Stomach (tissue), 9 donors: ENCODE data around the gene S100A9. TPM values are rescaled to one million over a fixed set of nuclear protein-coding genes. Genes with fewer than 3 reads are reported as not detected.

Experiments
- DNase-seq, 2 donors: peaks; one replicate each; pipeline versions ENCODE4 v3.0.0 to v3.0.0-alpha.2; 2013 to 2019
- H3K27ac ChIP-seq, 5 donors: fragments of 200-600 bp in 4 of 5; sonication (generic) in 4 of 5; one replicate each; pipeline ENCODE4 v1.5.1; 2013 to 2019; ENCODE audit warnings: mild to moderate bottlenecking in 1 of 5, moderate library complexity in 1 of 5
- H3K27me3 ChIP-seq, 3 donors: fragments of 200-600 bp; sonication (generic); one replicate each; pipeline ENCODE4 v1.5.1; 2017 to 2019; ENCODE audit warnings: mixed run types in 1 of 3
- H3K36me3 ChIP-seq, 4 donors: fragments of 200-600 bp; sonication (generic); 1 replicate in 3 of 4; 2 replicates in 1 of 4; pipeline ENCODE4 v1.5.1; 2016 to 2019
- H3K4me1 ChIP-seq, 4 donors: fragments of 200-600 bp; sonication (generic); one replicate each; pipeline ENCODE4 v1.5.1; 2016 to 2019
- H3K4me3 ChIP-seq, 4 donors: fragments of 200-600 bp; sonication (generic) in 3 of 4; one replicate each; pipeline ENCODE4 v1.5.1; 2016 to 2019; ENCODE audit warnings: mild to moderate bottlenecking in 1 of 4
- H3K9me3 ChIP-seq, 4 donors: fragments of 200-600 bp; sonication (generic); one replicate each; pipeline ENCODE4 v1.5.1; 2016 to 2019
- CTCF ChIP-seq, 7 experiments: fragments of 450-650 bp in 4 of 7; fragments of 200-600 bp in 3 of 7; sonication (generic) in 3 of 7; IDR thresholded peaks; one replicate each; pipeline ENCODE4 v1.5.1; 2016 to 2019; ENCODE audit warnings: antibody characterized with exemption in 7 of 7, control low read depth in 2 of 7, mild to moderate bottlenecking in 1 of 7
- EP300 ChIP-seq: sonication (generic); formaldehyde crosslinking; IDR thresholded peaks from one replicate; pipeline ENCODE4 v1.6.1; 2017; ENCODE audit warnings: antibody characterized with exemption
- POLR2A ChIP-seq, 4 donors: fragments of 450-650 bp; IDR thresholded peaks; one replicate each; pipeline ENCODE4 v1.6.1; 2016; ENCODE audit warnings: antibody characterized with exemption in 4 of 4, control low read depth in 2 of 4, mild to moderate bottlenecking in 1 of 4, moderate library complexity in 1 of 4
- POLR2AphosphoS5 ChIP-seq, 3 donors: sonication (generic); formaldehyde crosslinking; IDR thresholded peaks; one replicate each; pipeline ENCODE4 v1.6.1; 2016; ENCODE audit warnings: antibody characterized with exemption in 3 of 3
- WGBS, 5 donors: extraction: QIAGEN DNeasy Blood & Tissue Kit in 3 of 5; methylation state at CpG; one replicate each; pipeline versions ENCODE4 v1.1.5 to v1.1.7; 2013 to 2018; 5-methylcytosine and 5-hydroxymethylcytosine counted together
- intact Hi-C: fragments of 100-400 bp; cut with DNase I; formaldehyde crosslinking; loops from one replicate; pipeline ENCODE4 v1.15.1; 2023; ENCODE audit warnings: low total_unique reads
- polyA plus RNA-seq, 3 donors: library from polyadenylated mRNA; stranded (reverse); fragments of 200-250 nt; gene quantifications; one replicate each; pipeline ENCODE4 v1.2.3, GENCODE V29; 2013
- total RNA-seq, 5 donors: library from RNA; depleted of rRNA; stranded (reverse); fragments of >200 nt; gene quantifications; one replicate each; pipeline versions ENCODE4 v1.1.0 to v1.2.3, GENCODE V29; 2014 to 2016
- donor health status: healthy with polysubstance abuse.
- donor health status: Bipolar disorder and iron deficiency.
- donor health status: healthy.

Gene S100A9
- total and polyA plus RNA-seq, 8 donors, result 17.4 to 9,878 (median 276) TPM; not detected in 1

GRCh38 chr1:153322568-153322967 is 35.1 kb upstream of the S100A9 start:
- TF ChIP-seq POLR2AphosphoS5 (IDR thresholded peaks at IDR 0.05) (no peak), POLR2A (IDR thresholded peaks at IDR 0.05) (no peak), EP300 (no peak), CTCF (IDR thresholded peaks at IDR 0.05) (no peak)
- Histone ChIP-seq H3K27ac (no peak overlapping the region), H3K9me3 (peaks cover 0 to 50% (median 43%) of the 10 kb centered on the region in 4 donors), H3K4me3 (no peak overlapping the region), H3K4me1 (no peaks in the 10 kb centered on the region), H3K27me3 (peaks cover 0 to 16% (median 4%) of the 10 kb centered on the region in 3 donors), H3K36me3 (no peaks in the 10 kb centered on the region)
- 0 to 42% (median 37%) methylated on average over 1 of the region's 1 CpG for WGBS, 5 donors
- intact Hi-C loops, result no loop called here
- DNase-seq, result no peak

GRCh38 chr1:153324912-153325311 is 32.7 kb upstream of the S100A9 start:
- Histone ChIP-seq H3K27ac (no peak overlapping the region), H3K4me3 (no peak overlapping the region), H3K9me3 (peaks cover 0 to 67% (median 47%) of the 10 kb centered on the region in 4 donors), H3K36me3 (no peaks in the 10 kb centered on the region), H3K27me3 (peaks cover 0 to 14% (median 0%) of the 10 kb centered on the region in 3 donors), H3K4me1 (no peaks in the 10 kb centered on the region)
- no peak for DNase-seq
- intact Hi-C loops, result no loop called here
- TF ChIP-seq POLR2A (IDR thresholded peaks at IDR 0.05) (no peak), EP300 (no peak), POLR2AphosphoS5 (IDR thresholded peaks at IDR 0.05) (no peak), CTCF (IDR thresholded peaks at IDR 0.05) (no peak)

GRCh38 chr1:153333902-153334301 is 23.8 kb upstream of the S100A9 start:
- Histone ChIP-seq H3K27me3 (peaks cover 0 to 11% (median 0%) of the 10 kb centered on the region in 3 donors), H3K27ac (no peak overlapping the region), H3K9me3 (peaks cover 0 to 28% (median 22%) of the 10 kb centered on the region in 4 donors), H3K36me3 (no peaks in the 10 kb centered on the region), H3K4me3 (no peak overlapping the region), H3K4me1 (no peaks in the 10 kb centered on the region)
- WGBS, 5 donors, result 77 to 100% (median 87%) methylated on average over 1 of the region's 1 CpG
- DNase-seq, result no peak
- intact Hi-C loops, result no loop called here
- TF ChIP-seq CTCF (IDR thresholded peaks at IDR 0.05) (no peak), EP300 (no peak), POLR2A (IDR thresholded peaks at IDR 0.05) (no peak), POLR2AphosphoS5 (IDR thresholded peaks at IDR 0.05) (no peak)

- TF ChIP-seq CTCF (IDR thresholded peaks at IDR 0.05) (no peak), EP300 (no peak), POLR2AphosphoS5 (IDR thresholded peaks at IDR 0.05) (no peak), POLR2A (IDR thresholded peaks at IDR 0.05) (no peak)
Observed at GRCh38 chr1:153336650-153337049, 21.0 kb upstream of the S100A9 start.

More at GRCh38 chr1:153336650-153337049, 21.0 kb upstream of the S100A9 start:
- Histone ChIP-seq H3K4me1 (no peaks in the 10 kb centered on the region), H3K4me3 (no peak overlapping the region), H3K9me3 (peaks cover 0 to 6% (median 2%) of the 10 kb centered on the region in 4 donors), H3K36me3 (no peaks in the 10 kb centered on the region), H3K27ac (no peak overlapping the region), H3K27me3 (peaks cover 0 to 10% (median 0%) of the 10 kb centered on the region in 3 donors)
- DNase-seq, result no peak
- intact Hi-C loops, result no loop called here
